HG03378 (cell line): ENCODE measurements around the gene SERPINA1.
"Not testable (repeated sequence)": the region's sequence is repeated elsewhere in the genome, so short reads cannot be mapped to it uniquely, and the experiment has no call there.

Source experiments
- ATAC-seq: cut with Tn5 transposase; IDR thresholded peaks from one replicate; pipeline ENCODE4 v1.9.1; 2021; ENCODE audit warnings: mild to moderate bottlenecking, moderate library complexity; ENCODE audit not compliant: unreplicated experiment

The SERPINA1 gene

DNA sequence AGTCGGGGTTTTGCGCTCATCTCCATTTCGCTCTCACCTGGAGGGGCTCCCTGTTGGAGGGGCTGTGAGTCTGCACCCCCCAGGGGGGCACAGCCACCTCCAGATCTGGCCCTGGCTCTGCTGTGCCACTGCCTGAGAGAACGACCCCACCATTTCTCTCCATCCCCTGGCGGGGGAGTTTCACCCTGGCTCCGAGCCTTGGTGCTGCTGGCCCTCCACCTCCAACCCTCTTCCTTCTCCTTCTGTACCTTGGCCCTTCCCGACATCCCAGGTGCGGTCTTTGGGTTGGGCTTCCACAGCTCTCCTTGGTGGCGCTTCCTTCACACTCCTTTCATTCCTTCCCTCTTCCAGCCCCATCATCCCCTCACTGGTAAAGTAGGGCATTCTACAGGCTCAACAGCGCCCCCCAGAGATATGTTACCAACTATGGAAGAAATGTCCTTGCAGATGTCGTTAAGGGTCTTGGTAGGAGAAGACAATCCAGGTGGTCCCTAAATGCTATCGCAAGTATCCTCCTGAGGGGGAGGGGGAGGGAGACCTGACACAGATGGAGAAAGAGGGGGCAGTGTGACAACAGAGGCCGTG is 16.3 kb downstream of the SERPINA1 start:
- no peak for ATAC-seq

DNA sequence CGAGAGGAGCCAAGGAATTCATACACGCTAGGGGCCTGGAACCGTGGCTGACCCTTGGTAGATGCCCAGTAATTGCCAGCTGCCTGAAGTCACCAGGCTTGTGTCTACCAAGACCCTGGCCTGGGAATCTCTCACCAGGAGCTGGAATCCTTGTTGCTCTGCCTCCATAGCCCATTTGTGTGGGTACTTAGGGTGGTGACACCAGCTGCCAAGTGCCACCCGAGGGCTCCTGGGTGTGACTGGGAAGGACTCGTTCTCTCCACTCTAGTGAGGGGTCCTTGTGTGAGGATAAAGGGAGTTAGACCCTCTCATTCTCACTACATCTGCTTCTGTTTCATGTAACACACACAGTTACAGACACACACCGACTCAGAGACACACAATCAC is 17.9 kb downstream of the SERPINA1 start:
- ATAC-seq = no peak

DNA sequence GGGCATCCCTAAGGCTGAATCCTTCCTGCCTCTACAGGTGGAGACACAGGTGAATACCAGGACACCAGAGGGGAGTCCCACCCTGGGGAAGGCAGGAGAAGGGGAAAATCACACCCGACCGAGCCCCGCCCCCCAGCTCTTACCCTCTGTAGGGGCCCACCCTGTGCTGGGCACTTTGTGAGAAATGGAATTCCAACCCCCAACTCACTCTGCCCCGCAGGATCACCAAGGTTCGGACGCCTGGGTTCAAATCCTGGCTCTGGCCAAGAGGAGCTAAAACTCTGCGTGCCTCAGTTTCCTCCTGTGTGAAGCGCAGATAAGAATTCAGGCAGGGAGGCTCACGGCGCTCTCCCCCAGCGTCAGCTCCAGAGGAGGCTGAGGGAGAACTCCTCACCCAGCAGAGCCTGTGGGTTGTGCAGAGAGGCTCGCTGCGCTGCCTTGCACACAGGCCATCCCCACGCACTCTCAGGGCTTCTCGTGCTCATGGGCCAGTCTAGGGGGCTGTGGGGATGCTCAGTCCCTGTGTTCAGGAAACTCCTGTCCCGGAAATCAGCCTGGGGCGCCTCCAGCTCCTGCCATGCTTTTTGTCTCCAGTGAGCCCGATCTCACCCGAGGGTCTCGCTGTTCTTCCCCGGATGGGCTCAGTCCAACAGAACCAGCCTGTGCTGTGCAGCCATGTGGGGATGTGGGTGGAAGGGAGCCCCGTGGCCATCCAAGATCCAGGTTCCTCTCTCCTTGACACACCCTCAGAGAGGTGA is 18.5 kb downstream of the SERPINA1 start:
- not testable (repeated sequence) for ATAC-seq

DNA sequence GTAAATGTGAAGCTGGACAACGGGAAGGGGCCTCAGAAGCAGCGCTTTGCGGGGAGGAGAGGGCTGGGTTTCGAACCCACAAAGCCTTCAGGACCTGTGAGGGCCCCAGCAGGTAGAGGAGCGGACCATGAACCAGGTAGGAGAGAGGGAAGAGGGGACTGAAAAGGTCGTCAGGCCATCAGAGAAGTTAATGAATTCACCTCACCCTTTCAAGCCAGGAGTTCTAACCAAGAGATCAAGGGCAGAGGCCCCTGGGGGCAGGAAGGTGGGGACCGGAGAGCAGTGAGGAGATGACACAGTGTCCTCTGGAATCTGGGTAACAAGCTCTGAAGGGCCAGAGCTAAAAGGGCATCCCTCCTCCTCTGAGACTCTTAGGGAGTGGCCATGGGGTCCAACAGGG is 19.4 kb downstream of the SERPINA1 start:
- ATAC-seq = no peak

DNA sequence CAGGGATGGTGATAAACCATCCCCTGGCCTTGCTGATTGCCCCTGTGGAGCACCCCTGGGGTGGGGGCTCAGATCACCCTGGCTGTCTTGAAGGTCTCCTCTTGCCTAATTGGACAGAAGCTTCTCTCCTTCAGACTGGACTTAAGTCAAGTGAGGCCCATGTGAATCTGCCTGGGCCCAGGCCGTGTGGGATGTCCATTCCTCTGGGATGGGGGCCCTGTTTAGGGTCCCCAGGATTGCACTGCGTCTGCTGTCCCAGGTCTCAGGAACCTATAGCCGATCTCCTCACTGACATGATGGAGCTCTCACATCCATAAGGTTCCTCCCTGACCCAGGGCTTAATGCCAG is 20.2 kb downstream of the SERPINA1 start:
- no peak for ATAC-seq

DNA sequence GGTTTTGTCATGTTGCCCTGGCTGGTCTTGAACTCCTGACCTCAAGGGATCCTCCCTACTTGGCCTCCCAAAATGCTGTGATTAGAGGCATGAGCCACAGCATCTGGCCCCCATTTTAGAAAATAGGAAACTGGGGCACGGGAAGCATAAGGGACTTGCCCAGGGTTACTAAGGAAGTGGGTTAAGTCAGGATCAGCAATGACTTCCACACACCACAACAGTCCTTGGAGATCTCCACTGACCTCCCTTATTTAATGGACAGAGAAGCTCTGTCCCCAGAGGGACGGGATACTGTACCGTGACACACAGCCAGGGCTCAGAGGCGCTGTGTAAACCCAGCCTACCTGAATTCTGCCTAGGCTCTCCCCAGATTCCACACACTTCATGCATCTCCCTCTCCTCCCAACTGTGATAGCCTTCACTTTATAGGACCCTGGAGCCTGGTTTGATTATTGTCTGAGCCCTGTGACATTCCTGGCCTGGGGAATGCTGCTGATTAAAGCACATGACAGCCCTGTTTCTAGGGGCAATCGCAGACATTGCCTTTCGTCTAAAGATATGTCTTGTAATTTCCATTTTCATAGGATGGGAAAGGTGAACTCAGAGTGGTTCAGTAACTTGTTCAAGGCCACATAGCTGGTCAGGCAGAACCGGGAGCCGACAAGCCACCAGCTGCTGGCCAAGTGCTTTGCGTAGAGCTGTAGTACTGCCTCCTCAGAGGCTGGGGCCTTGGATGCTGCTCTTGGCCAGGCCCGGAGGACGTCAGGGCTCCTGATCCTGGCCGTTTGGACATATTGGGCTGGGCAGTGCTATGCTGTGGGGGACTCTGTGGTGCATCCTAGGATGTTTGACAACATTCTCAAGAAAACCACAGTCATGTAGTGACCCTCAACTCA is 20.8 kb downstream of the SERPINA1 start:
- ATAC-seq = no peak

DNA sequence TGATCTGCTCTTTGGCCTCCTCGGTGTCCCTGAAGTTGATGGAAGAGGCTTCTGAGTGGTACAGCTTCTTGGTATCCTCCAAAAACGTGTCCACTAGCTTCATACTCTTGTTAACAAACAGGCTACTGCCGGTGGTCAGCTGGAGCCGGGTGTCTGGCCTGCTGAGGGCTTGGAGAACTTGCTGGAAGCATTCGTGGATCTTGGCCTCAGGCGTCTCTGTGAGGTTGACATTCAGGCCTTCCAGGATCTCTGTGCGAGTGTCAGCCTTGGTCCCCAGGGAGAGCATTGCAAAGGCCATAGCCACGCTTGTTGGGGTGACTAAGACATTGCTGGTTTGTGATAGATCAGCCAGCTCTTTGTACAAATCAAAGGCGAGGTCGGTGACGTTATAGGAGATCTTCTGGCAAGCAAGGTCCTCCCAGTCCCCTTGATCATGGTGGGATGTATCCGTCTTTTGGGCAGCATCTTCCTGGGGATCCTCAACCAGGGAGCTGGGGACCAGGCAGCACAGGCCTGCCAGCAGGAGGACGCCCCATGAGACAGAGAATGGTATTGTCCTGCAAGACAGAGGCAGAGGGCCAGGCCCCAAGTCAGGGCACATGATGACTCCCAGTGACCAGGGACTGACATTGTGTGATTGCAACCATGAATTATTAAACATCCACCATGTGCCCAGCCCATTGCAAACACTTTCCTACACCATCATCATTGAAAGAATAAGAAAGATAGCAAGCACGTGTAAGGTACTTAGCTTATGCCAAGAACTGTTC is 22.1 kb downstream of the SERPINA1 start, which contains the start of gene SERPINA2:
TSS of gene SERPINA2 (minus strand) at position 553 of the 770 bp plus-strand sequence.
- no peak for ATAC-seq

DNA sequence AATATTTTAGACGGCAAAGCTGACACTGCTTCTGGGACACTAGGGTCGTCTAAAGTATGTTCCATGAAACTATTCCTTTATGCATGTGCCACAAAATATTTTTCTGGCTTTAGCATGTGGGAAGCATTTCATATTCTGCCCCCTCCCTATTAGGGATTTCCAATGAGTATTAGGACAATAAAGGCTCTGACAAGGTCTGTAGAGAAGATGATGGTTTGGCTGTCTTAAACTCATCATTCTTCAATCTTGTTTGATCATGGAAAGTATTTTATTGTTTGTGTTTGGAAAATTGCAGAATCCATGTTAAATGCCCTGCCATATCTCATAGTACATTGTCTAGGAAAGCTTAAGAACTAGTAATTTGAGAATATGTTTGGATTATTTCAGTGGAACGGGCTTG is 22.8 kb downstream of the SERPINA1 start:
- no peak for ATAC-seq

DNA sequence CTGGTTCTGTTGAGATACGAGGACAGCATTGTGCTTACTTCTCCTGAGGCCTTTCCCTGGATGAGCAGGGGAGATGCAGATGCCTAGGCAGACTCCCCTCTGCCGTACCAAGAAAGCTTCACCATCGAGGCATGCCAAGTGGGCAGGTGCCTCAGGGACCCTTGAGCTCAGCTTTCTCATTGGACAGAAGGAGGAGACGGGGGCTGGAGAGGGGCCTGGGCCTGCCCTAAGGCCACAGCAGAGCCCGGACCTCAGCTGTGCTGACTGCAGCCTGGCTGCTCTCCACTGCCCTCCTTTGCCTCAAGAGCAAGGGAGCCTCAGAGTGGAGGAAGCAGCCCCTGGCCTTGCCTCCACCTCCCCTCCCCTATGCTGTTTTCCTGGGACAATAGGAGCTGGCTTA is 23.4 kb downstream of the SERPINA1 start:
- no peak for ATAC-seq

DNA sequence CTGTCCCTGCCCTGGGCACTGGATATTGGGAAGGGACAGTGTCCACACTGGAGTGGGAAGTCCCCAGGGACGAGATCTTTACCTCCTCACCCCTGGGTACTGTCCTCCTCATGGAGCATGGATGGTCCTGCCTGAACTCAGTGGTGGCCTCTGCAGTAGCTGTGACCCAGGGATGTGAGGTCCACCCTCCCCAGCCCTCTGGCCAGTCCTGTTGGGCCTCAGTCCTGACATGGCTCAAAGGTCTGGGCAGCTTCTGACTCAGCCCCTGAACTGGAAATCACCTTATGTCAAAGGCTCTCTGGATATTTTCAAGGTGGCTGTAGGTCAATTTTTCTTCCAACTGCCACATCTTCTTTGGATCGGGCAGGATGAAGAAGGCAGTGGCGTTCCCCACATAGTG is 24.4 kb downstream of the SERPINA1 start:
- ATAC-seq = no peak

DNA sequence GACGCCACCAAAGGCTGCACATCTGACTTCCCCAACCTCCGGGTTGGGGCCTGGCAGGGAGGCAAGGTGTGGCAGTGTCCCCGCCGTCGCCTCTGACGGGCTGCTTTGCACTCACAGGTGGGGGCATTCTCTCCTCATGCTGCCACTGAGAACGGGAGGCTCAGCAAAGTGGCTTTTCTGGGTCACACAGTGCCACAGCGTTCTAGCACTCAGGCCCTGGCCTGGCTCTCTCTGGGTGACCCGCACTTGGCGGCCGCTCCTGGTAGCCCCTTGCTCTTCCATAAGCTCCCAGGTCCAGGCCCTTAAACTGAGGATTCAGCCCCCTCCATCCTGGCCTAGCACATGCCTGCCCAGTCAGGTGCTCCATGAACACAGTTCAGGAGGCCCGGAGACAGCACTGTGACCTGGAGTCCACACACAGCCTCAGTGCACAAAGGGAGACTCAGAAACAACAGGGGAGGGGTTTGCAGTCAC is 25.2 kb downstream of the SERPINA1 start:
- ATAC-seq = no peak

DNA sequence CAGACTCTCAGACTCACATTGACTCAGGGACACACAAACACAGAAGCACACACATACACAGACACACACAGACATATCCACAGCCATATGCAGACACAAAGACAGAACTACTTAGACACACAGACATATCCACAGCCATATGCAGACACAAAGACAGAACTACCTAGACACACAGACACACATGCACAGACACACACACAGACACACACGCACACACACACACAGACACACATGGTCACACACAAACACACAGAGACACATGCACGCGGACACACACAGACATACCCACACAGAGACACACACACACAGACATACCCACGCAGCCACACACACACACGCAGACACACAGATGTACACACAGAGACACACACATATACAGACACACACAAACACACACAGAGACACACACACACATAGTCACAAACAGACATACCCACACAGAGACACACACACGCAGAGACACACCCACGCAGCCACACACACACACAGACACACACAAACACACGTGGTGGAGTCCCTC is 25.7 kb downstream of the SERPINA1 start:
- ATAC-seq = no peak

DNA sequence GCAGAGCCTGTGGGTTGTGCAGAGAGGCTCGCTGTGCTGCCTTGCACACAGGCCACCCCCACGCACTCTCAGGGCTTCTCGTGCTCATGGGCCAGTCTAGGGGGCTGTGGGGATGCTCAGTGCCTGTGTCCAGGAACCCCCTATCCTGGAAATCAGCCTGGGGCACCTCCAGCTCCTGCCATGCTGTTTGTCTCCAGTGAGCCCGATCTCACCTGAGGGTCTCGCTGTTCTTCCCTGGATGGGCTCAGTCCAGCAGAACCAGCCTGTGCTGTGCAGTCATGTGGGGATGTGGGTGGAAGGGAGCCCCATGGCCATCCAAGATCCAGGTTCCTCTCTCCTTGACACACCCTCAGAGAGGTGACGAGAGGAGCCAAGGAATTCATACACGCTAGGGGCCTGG is 26.7 kb downstream of the SERPINA1 start:
- no peak for ATAC-seq

DNA sequence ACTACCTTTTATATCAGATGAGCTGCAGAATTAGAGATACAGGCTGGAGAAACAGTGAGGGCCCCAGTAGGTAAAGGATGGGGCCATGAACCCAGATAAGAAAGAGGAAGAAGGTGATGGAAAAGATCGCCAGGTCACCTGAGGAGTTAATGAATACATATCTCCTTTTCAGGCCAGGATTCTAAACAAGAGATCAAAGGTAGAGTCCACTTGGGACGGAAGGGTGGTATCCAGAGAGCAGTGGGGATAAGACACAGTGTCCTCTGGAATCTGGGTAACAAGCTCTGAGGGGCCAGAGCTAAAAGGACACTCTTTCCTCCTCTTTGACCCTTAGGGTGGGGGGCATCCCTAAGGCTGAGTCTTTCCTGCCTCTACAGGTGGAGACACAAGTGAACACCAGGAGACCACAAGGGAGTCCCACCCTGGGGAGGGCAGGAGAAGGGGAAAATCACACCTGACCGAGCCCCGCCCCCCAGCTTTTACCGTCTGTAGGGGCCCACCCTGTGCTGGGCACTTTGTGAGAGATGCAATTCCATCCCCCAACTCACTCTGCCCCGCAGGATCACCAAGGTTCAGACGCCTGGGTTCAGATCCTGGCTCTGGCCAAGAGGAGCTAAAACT is 27.3 kb downstream of the SERPINA1 start:
- no peak for ATAC-seq

DNA sequence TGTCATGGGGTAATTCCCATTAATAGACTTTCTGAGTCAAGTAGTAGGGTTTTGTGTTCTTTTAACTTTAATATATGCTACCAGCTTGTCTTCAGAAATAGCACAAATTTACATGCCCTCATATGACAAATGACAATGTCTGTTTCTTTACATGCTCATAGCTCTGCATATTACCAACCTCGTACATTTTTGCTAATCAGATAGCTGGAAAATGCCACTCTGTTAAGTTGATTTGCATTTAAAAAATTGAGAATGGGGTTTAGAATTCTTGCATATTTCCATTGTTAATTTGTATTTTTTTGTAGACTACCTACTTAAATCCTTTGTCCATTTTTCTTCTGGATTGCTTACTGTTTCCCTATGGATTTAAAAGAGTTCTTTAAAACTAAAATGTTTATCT is 31.2 kb downstream of the SERPINA1 start:
- no peak for ATAC-seq

DNA sequence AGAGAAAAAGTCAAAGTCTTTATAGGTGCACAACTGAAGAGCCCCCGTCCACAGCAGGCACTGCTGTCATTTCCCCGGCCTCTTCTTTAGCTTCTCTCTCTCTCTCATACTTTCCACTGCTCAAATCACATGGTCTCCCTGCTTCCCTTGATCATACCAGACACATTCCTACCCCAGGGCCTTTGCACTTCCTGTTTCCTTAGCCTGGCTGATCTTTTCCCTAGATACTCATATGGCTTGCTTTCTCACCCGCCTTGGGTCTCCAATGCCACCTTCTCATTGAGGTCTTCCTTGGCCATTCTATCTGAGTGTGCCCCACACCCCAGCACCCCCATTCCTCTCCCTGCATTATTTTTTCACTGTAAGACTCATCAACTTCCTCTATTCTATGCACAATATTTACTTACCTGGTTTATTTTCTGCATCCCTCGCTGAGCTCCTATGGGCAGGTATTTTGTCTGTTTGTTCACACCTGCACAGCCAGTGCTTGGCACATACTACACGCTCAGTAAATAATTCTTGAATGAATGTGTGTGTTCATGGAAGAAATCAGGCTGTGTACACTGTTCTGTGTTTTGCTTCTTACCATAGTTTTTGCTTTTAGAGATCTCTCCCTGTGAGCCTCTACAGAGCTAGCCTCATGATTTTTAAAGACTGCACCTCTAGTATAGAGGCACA is 31.9 kb downstream of the SERPINA1 start:
- no peak for ATAC-seq

DNA sequence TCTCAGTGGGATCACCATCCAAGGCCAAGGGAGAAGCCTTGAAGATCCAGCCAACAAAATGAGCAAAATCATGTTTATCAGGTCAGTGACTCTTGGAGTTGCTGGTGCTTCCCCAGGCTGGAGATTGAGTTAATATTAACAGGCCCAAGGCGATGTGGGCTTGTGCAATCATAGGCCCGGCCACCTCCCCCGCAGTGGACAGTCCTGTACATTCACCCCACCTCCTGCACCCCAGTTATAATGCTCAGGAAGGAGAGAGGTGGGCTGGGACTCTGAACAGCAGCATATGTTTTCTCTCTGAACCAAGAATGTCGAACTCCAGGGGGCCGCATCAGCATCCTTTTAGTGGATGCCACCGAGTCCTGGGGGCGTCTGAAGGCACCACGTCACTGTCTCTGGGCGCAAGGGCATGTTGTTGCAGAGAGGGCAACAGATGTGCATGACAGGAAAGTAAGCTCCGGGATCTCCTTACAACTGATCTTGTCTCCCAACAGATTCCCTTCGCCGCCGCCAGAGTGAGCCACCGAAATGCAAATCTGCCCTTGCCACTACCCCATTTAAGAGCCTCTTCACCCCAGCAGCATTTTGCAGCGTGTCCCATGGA is 33.1 kb downstream of the SERPINA1 start:
- no peak for ATAC-seq

DNA sequence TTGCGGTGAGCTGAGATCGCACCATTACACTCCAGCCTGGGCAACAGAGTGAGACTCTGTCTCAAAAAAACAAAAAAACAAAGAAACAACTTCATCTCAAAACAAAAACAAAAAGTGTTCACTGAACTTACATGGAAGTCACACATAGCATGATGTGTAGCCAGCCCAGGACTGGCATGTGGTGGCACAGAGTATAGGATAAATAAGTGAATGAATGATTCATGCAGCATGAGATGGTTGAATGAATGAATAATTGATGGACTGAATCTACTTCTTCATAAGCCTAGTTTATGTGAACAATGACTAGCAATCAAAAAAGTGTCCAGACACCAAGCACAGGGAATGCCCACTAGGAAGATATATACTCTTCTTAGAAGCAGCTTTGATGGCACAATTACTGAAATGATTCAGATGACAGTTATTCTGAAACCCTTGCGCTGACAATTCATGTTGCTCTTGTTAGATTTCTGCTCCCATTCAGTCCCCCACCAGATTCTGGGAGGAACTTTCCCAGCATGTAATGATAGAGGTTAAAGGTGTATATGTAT is 33.7 kb downstream of the SERPINA1 start:
- no peak for ATAC-seq

DNA sequence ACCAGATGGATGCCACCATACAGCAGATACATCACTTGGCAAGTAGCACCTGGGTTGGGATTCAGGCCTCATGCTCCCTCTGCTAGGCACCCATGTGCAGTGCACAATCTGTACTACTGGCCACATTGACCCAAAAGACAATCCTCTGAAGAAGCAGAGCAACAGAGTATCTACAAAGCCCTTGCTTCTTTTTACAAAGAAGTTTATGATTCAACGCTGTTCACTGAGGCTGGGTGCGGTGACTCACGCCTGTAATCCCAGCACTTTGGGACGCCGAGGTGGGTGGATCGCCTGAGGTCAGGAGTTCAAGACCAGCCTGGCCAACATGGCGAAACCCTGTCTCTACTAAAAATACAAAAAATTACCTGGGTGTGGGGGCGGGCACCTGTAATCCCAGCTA is 34.2 kb downstream of the SERPINA1 start:
- ATAC-seq = not testable (repeated sequence)
